GM23338 (cell line): ENCODE measurements around the gene PHC2. TPM values are rescaled to one million over a fixed set of nuclear protein-coding genes. Genes with fewer than 3 reads are reported as not detected.

Experiments
- ATAC-seq: fragments of 200-7000 bp; cut with Tn5 transposase; 3 replicates; pipeline ENCODE4 v1.9.1; 2020
- DNase-seq: peaks from one replicate; pipeline ENCODE4 v3.0.0-alpha.2; 2015; ENCODE audit warnings: low spot score
- H2AFZ ChIP-seq: fragments of 200-600 bp; sonication (generic); 2 replicates; pipeline ENCODE4 v1.8.0; 2016; ENCODE audit warnings: antibody characterized with exemption, mild to moderate bottlenecking, moderate library complexity
- H3F3A ChIP-seq: fragments of 200-600 bp; sonication (generic); replicated peaks from 2 replicates; pipeline ENCODE4 v1.8.0; 2017; ENCODE audit warnings: antibody characterized with exemption, mixed run types, low read depth
- H3K27ac ChIP-seq: fragments of 200-600 bp; sonication (generic); 2 replicates; pipeline ENCODE4 v1.6.1; 2016; ENCODE audit warnings: low read depth
- H3K27me3 ChIP-seq: fragments of 200-600 bp; sonication (generic); 2 replicates; pipeline ENCODE4 v1.8.0; 2016; ENCODE audit warnings: mild to moderate bottlenecking, mixed run types, moderate library complexity; ENCODE audit not compliant: insufficient read depth
- H3K36me3 ChIP-seq: fragments of 200-600 bp; sonication (generic); 2 replicates; pipeline ENCODE4 v1.8.0; 2016; ENCODE audit warnings: mild to moderate bottlenecking; ENCODE audit not compliant: insufficient read depth
- H3K4me1 ChIP-seq: fragments of 200-600 bp; sonication (generic); 2 replicates; pipeline ENCODE4 v1.8.0; 2016; ENCODE audit warnings: mild to moderate bottlenecking, moderate library complexity; ENCODE audit not compliant: insufficient read depth
- H3K4me2 ChIP-seq: fragments of 200-600 bp; sonication (generic); 2 replicates; pipeline ENCODE4 v1.7.1; 2017; ENCODE audit warnings: mixed run types
- H3K4me3 ChIP-seq: fragments of 200-600 bp; sonication (generic); 2 replicates; pipeline ENCODE4 v1.6.1; 2016; ENCODE audit warnings: mixed run types
- H3K79me2 ChIP-seq: fragments of 200-600 bp; sonication (generic); replicated peaks from 2 replicates; pipeline ENCODE4 v1.8.0; 2017; ENCODE audit warnings: mild to moderate bottlenecking; ENCODE audit not compliant: insufficient read depth
- H3K9me2 ChIP-seq: fragments of 200-600 bp; sonication (generic); 2 replicates; pipeline ENCODE4 v1.8.0; 2017; ENCODE audit not compliant: insufficient read depth
- H4K20me1 ChIP-seq: fragments of 200-600 bp; sonication (generic); replicated peaks from 2 replicates; pipeline ENCODE4 v1.8.0; 2017; ENCODE audit warnings: mild to moderate bottlenecking; ENCODE audit not compliant: insufficient read depth
- H3K27ac Mint-ChIP-seq: 2 replicates; pipeline ENCODE4 v1.8.0; 2020; ENCODE audit warnings: inconsistent platforms, mild to moderate bottlenecking, moderate library complexity, mixed read lengths
- H3K27me3 Mint-ChIP-seq: 3 replicates; pipeline ENCODE4 v1.8.0; 2022; ENCODE audit warnings: low read depth, mild to moderate bottlenecking, moderate library complexity, mixed read lengths, inconsistent platforms; ENCODE audit not compliant: insufficient read depth, poor library complexity
- H3K36me3 Mint-ChIP-seq: 3 replicates; pipeline ENCODE4 v1.8.0; 2021; ENCODE audit warnings: low read depth, mild to moderate bottlenecking, inconsistent platforms, moderate library complexity, mixed read lengths
- H3K4me1 Mint-ChIP-seq: 3 replicates; pipeline ENCODE4 v1.8.0; 2020; ENCODE audit warnings: mild to moderate bottlenecking, inconsistent platforms, mixed read lengths
- H3K4me3 Mint-ChIP-seq: 3 replicates; pipeline ENCODE4 v1.8.0; 2021; ENCODE audit warnings: moderate library complexity, mild to moderate bottlenecking, inconsistent platforms, mixed read lengths
- H3K9me3 Mint-ChIP-seq: 3 replicates; pipeline ENCODE4 v1.8.0; 2020; ENCODE audit warnings: moderate library complexity, mild to moderate bottlenecking, inconsistent platforms, mixed read lengths
- CREB1 ChIP-seq: fragments of 250-450 bp; sonication (Bioruptor Pico); IDR thresholded peaks from 2 replicates; pipeline ENCODE4 v1.5.0; 2020; ENCODE audit warnings: low read depth, mild to moderate bottlenecking, moderate library complexity
- CTCF ChIP-seq, 2 experiments: fragments of 200-600 bp in 1 of 2; sonication (generic) in 1 of 2; conservative IDR thresholded peaks; 2 replicates each; pipeline versions ENCODE4 v1.5.1 to v1.6.1; 2016 to 2017; ENCODE audit warnings: antibody characterized with exemption in 2 of 2, low read depth in 2 of 2, mild to moderate bottlenecking in 2 of 2, moderate library complexity in 1 of 2
- EZH2 ChIP-seq: fragments of 200-600 bp; sonication (generic); IDR thresholded peaks from one replicate; pipeline ENCODE4 v1.8.0; 2017; ENCODE audit warnings: antibody characterized with exemption, mild to moderate bottlenecking, low read depth; ENCODE audit not compliant: unreplicated experiment
- EZH2phosphoT487 ChIP-seq: fragments of 200-600 bp; sonication (generic); IDR thresholded peaks from one replicate; pipeline ENCODE4 v1.8.1; 2018; ENCODE audit warnings: antibody characterized with exemption; ENCODE audit not compliant: unreplicated experiment
- JUNB ChIP-seq: IDR thresholded peaks from one replicate; pipeline ENCODE4 v1.6.1; 2016; ENCODE audit warnings: antibody characterized with exemption; ENCODE audit not compliant: unreplicated experiment
- NANOG ChIP-seq: IDR thresholded peaks from 2 replicates; pipeline ENCODE4 v1.6.1; 2016; ENCODE audit warnings: antibody characterized with exemption, borderline replicate concordance
- POLR2AphosphoS5 ChIP-seq: IDR thresholded peaks from 2 replicates; pipeline ENCODE4 v1.6.1; 2016; ENCODE audit warnings: antibody characterized with exemption, low read depth
- REST ChIP-seq: IDR thresholded peaks from one replicate; pipeline ENCODE4 v1.6.1; 2018; ENCODE audit warnings: antibody characterized with exemption; ENCODE audit not compliant: unreplicated experiment
- STAT1 ChIP-seq: IDR thresholded peaks from one replicate; pipeline ENCODE4 v1.6.1; 2016; ENCODE audit warnings: antibody characterized with exemption; ENCODE audit not compliant: unreplicated experiment
- ZNF114 ChIP-seq: fragments of 250-450 bp; sonication (Bioruptor Pico); IDR thresholded peaks from 2 replicates; pipeline ENCODE4 v1.5.0; 2020; ENCODE audit warnings: mild to moderate bottlenecking, moderate library complexity
- ZNF331 ChIP-seq: fragments of 250-450 bp; sonication (Bioruptor Pico); IDR thresholded peaks from 2 replicates; pipeline ENCODE4 v1.5.0; 2020; ENCODE audit warnings: low read depth, mild to moderate bottlenecking, moderate library complexity
- ZNF462 ChIP-seq: fragments of 250-450 bp; sonication (Bioruptor Pico); IDR thresholded peaks from 2 replicates; pipeline ENCODE4 v1.5.0; 2020; ENCODE audit warnings: mild to moderate bottlenecking, moderate library complexity
- polyA plus RNA-seq: library from polyadenylated mRNA; unstranded; fragments of >200 nt; fragmentation: Nextera tagmentation; extraction: Ambion mirVana; gene quantifications from 2 replicates; pipeline ENCODE4 v1.2.1, GENCODE V29; 2016
- total RNA-seq: library from RNA; depleted of rRNA; stranded (reverse); fragments of >200 nt; shearing (Covaris generic); gene quantifications from 2 replicates; pipeline ENCODE4 v1.2.3, GENCODE V29; 2014
- TF ChIP-seq, protein P1 (sequence below): IDR thresholded peaks from 2 replicates; pipeline ENCODE4 v1.6.1; 2016; ENCODE audit warnings: antibody characterized with exemption

The PHC2 gene
- total and polyA plus RNA-seq, 2 experiments from 2014 or later, result 1.7 to 7.3 TPM

DNA sequence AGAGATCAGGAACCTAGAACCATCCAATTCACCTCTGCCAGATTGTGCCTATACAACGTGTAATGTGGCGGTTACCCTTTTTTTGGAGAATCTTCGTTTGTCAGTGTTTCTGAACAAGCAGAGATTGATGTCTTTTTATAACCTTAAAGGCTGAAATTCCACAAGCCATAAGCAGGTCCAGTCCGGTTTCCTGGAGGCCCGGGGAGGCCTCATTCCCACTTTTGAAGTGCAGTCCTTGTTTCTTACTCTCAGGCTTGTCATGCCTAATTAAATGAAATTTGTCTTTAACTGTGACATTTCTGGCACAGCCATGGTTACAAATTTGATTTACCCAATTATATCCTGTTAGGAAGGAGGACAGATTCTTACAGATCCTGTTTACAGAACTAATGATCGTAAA, 146.8 kb downstream of the PHC2 start:
- Histone ChIP-seq H3K36me3 (no peaks in the 10 kb centered on the region; the same call in 1 of the 2 replicates), H3K27me3 (no peaks in the 10 kb centered on the region), H3K79me2 (no peaks in the 10 kb centered on the region), H3K4me1 (no peaks in the 10 kb centered on the region), H3K9me2 (no peaks in the 10 kb centered on the region), H2AFZ (no peak overlapping the region), H4K20me1 (peaks cover 13% of the 10 kb centered on the region), H3K4me2 (no peak overlapping the region), H3F3A (no peaks in the 10 kb centered on the region), H3K4me3 (no peak overlapping the region), H3K27ac (no peak overlapping the region)
- Mint-ChIP-seq H3K27ac (no peak overlapping the region), H3K9me3 (no peaks in the 10 kb centered on the region; the same call in none of the 3 replicates), H3K4me3 (no peak overlapping the region), H3K27me3 (peaks cover 2% of the 10 kb centered on the region), H3K36me3 (peaks cover 33% of the 10 kb centered on the region), H3K4me1 (no peaks in the 10 kb centered on the region)
- DNase-seq, result no peak
- TF ChIP-seq EZH2 (no peak), EZH2phosphoT487 (no peak), JUNB (no peak), STAT1 (no peak), REST (no peak), CREB1 (CRISPR knock-in tag) (no peak), CTCF (conservative IDR thresholded peaks at IDR 0.05; ENCODE audit: low read depth in 2 of 2) (no peak), ZNF462 (no peak), POLR2AphosphoS5 (no peak), ZNF114 (CRISPR knock-in tag) (no peak), NANOG (no peak), ZNF331 (no peak)
- TF ChIP-seq, protein P1, sequence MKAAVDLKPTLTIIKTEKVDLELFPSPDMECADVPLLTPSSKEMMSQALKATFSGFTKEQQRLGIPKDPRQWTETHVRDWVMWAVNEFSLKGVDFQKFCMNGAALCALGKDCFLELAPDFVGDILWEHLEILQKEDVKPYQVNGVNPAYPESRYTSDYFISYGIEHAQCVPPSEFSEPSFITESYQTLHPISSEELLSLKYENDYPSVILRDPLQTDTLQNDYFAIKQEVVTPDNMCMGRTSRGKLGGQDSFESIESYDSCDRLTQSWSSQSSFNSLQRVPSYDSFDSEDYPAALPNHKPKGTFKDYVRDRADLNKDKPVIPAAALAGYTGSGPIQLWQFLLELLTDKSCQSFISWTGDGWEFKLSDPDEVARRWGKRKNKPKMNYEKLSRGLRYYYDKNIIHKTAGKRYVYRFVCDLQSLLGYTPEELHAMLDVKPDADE, result no peak
- ATAC-seq, result no peak
